Lung (tissue), 12 donors: ENCODE results near the gene EHD1. TPM values are rescaled to one million over a fixed set of nuclear protein-coding genes. Genes with fewer than 3 reads are reported as not detected.
A peak's percentile ranks its signal among the peaks of the same experiment; 100 is the strongest.

Experiments
- ATAC-seq: fragments of 200-7000 bp; cut with Tn5 transposase; one replicate; pipeline ENCODE4 v1.9.1; 2020; ENCODE audit warnings: moderate number of reproducible peaks; ENCODE audit not compliant: insufficient read depth, low FRiP score
- DNase-seq, 3 donors: peaks; one replicate each; pipeline ENCODE4 v3.0.0-alpha.2; 2013 to 2017
- H3K27ac ChIP-seq, 2 donors: one replicate each; pipeline ENCODE4 v1.5.1; 2013; ENCODE audit warnings: mild to moderate bottlenecking in 2 of 2, moderate library complexity in 2 of 2, control low read depth in 1 of 2, inconsistent platforms in 1 of 2, low read depth in 1 of 2, low read length in 1 of 2
- H3K27me3 ChIP-seq, 3 donors: one replicate each; pipeline ENCODE4 v1.5.1; 2013; ENCODE audit warnings: low read length in 2 of 3; ENCODE audit not compliant: control insufficient read depth in 3 of 3, insufficient read depth in 3 of 3
- H3K36me3 ChIP-seq, 4 donors: one replicate each; pipeline ENCODE4 v1.5.1; 2013; ENCODE audit warnings: low read length in 4 of 4, mild to moderate bottlenecking in 1 of 4, moderate library complexity in 1 of 4; ENCODE audit not compliant: control insufficient read depth in 4 of 4, insufficient read depth in 4 of 4
- H3K4me1 ChIP-seq, 5 donors: one replicate each; pipeline ENCODE4 v1.5.1; 2013; ENCODE audit warnings: low read length in 5 of 5, mild to moderate bottlenecking in 2 of 5, moderate library complexity in 1 of 5; ENCODE audit not compliant: control insufficient read depth in 5 of 5, insufficient read depth in 5 of 5
- H3K4me3 ChIP-seq: one replicate; pipeline ENCODE4 v1.5.1; 2013; ENCODE audit warnings: mild to moderate bottlenecking, control low read depth, moderate library complexity
- H3K9ac ChIP-seq, 2 donors: one replicate each; pipeline ENCODE4 v1.5.1; 2013; ENCODE audit warnings: low read length in 2 of 2, control low read depth in 1 of 2; ENCODE audit not compliant: insufficient read depth in 1 of 2
- H3K9me3 ChIP-seq, 4 donors: one replicate each; pipeline ENCODE4 v1.5.1; 2013; ENCODE audit warnings: low read length in 3 of 4, mild to moderate bottlenecking in 1 of 4, moderate library complexity in 1 of 4; ENCODE audit not compliant: control insufficient read depth in 4 of 4, insufficient read depth in 3 of 4
- CTCF ChIP-seq: IDR thresholded peaks from 2 replicates; pipeline ENCODE4 v1.5.1; 2012; ENCODE audit warnings: mild to moderate bottlenecking; ENCODE audit errors: control extremely low read depth, extremely low read depth
- WGBS, 2 donors: extraction: QIAGEN DNeasy Blood & Tissue Kit; methylation state at CpG; one replicate each; pipeline ENCODE4 v1.1.7; 2013; 5-methylcytosine and 5-hydroxymethylcytosine counted together
- polyA plus RNA-seq, 2 donors: library from polyadenylated mRNA; stranded (reverse); fragments of 200-250 nt; gene quantifications; one replicate each; pipeline ENCODE4 v1.2.1, GENCODE V29; 2013
- total RNA-seq, 2 donors: library from RNA; depleted of rRNA in 1 of 2; stranded (reverse); fragments of >200 nt in 1 of 2; gene quantifications; one replicate each; pipeline ENCODE4 v1.2.1, GENCODE V29; 2014 to 2021
- donor health status: control.
- donor health status: control.
- donor health status: Bipolar disorder and iron deficiency.
- donor health status: healthy.
- donor health status: DM: yes; HTN: yes; CAD: no.

EHD1 gene
- total and polyA plus RNA-seq, 4 donors, result 42.1 to 144 (median 105) TPM

- H3K9me3 ChIP-seq, result no peaks in the 10 kb centered on the region
- peaks cover 0 to 11% (median 1%) of the 10 kb centered on the region in 4 donors for H3K36me3 ChIP-seq
- no peaks in the 10 kb centered on the region for H3K27me3 ChIP-seq
- no peak overlapping the region for H3K4me3 ChIP-seq
- no peak for TF ChIP-seq CTCF
- no peak for ATAC-seq
- 93 to 97% methylated on average over 7 of the region's 7 CpGs for WGBS, 2 donors
- peaks cover 0 to 12% (median 6%) of the 10 kb centered on the region in 5 donors for H3K4me1 ChIP-seq
- no peak overlapping the region for H3K9ac ChIP-seq
- no peak for DNase-seq
- H3K27ac ChIP-seq, result no peak overlapping the region
These were observed 12.1 kb upstream of the EHD1 start for GRCh38 chr11:64890522-64890939.

GRCh38 chr11:64888729-64889511, 10.5 kb upstream of the EHD1 start:
- Histone ChIP-seq H3K27ac (no peak overlapping the region), H3K27me3 (no peaks in the 10 kb centered on the region), H3K4me1 (peaks cover 0 to 11% (median 6%) of the 10 kb centered on the region in 5 donors), H3K4me3 (no peak overlapping the region), H3K9ac (peak overlapping the region in 1 of 2 donors; percentile 43), H3K36me3 (no peaks in the 10 kb centered on the region), H3K9me3 (no peaks in the 10 kb centered on the region)
- TF ChIP-seq CTCF, result no peak
- no peak for DNase-seq
- ATAC-seq, result no peak
- 68 to 75% methylated on average over 9 of the region's 9 CpGs for WGBS, 2 donors

GRCh38 chr11:64888406-64888728, 9.9 kb upstream of the EHD1 start:
- peak overlapping the region in 1 of 2 donors; percentile 48 for H3K9ac ChIP-seq

More at GRCh38 chr11:64888406-64888728, 9.9 kb upstream of the EHD1 start:
- no peak for TF ChIP-seq CTCF
- peak overlapping the region in 1 of 2 donors; percentile 13 for H3K27ac ChIP-seq
- H3K27me3 ChIP-seq, result no peaks in the 10 kb centered on the region
- ATAC-seq (no peak), DNase-seq (no peak)
- 68 to 73% methylated on average over 8 of the region's 8 CpGs for WGBS, 2 donors
- H3K36me3 ChIP-seq, result no peaks in the 10 kb centered on the region
- no peak overlapping the region for H3K4me3 ChIP-seq
- H3K4me1 ChIP-seq, result peaks cover 0 to 11% (median 6%) of the 10 kb centered on the region in 5 donors
- H3K9me3 ChIP-seq, result no peaks in the 10 kb centered on the region
